HCT116 (cell line): Measurements from ENCODE around the gene PRRG1. TPM values are rescaled to one million over a fixed set of nuclear protein-coding genes. Genes with fewer than 3 reads are reported as not detected.

ENCODE experiments used
- ATAC-seq: fragments of 200-7000 bp; cut with Tn5 transposase; 2 replicates; pipeline ENCODE4 v1.9.1; 2020; ENCODE audit warnings: mild to moderate bottlenecking, moderate library complexity
- BruUV-seq: library from RNA; stranded (reverse); fragments of 400-500 nt; replicated peaks from 2 replicates; lab custom pipeline; 2021; lab: Mats Ljungman, UMichigan
- CTCF ChIA-PET: fragments of 300-600 bp; sonication (Branson Sonifier 250); formaldehyde crosslinking; loops from one replicate; lab custom pipeline; 2021; ENCODE audit warnings: antibody characterized with exemption; lab: Charles Lee
- POLR2A ChIA-PET: fragments of 300-600, 350-600 bp; sonication (Branson Sonifier 250); formaldehyde crosslinking; loops from one replicate; lab custom pipeline; 2021; ENCODE audit warnings: antibody characterized with exemption; lab: Charles Lee
- RAD21 ChIA-PET, 2 experiments: fragments of 300-600 bp; sonication (Branson Sonifier 250); formaldehyde crosslinking; loops; one replicate each; lab custom pipeline; 2023; ENCODE audit warnings: low total read pairs in 2 of 2; ENCODE audit not compliant: uncharacterized antibody in 2 of 2, unreplicated experiment in 2 of 2, low non-redundant PET in 1 of 2; lab: Charles Lee
- DNase-seq: peaks from one replicate; pipeline ENCODE4 v3.0.0-alpha.2; 2010; ENCODE audit warnings: low read depth, low spot score
- H2AFZ ChIP-seq: fragments of 200-600 bp; shearing (Covaris generic), sonication (generic); 2 replicates; pipeline ENCODE4 v1.6.1; 2017; ENCODE audit warnings: low read depth, mixed run types, mixed read lengths, antibody characterized with exemption, low read length; ENCODE audit not compliant: poor library complexity, severe bottlenecking
- H3K27ac ChIP-seq: 2 replicates; pipeline ENCODE4 v1.5.1; 2012; ENCODE audit warnings: low read depth, low read length
- H3K27me3 ChIP-seq: fragments of 200-600 bp; sonication (generic); 2 replicates; pipeline ENCODE4 v1.6.1; 2016; ENCODE audit warnings: mixed run types, low read length, mixed read lengths; ENCODE audit not compliant: insufficient read depth
- H3K36me3 ChIP-seq, 2 experiments: fragments of 200-500 bp in 1 of 2; fragments of 200-600 bp in 1 of 2; sonication (Bioruptor generic) in 1 of 2; sonication (generic) in 1 of 2; 2 replicates each; pipeline versions ENCODE4 v1.5.1 to v1.6.1; 2014 to 2016; ENCODE audit warnings: low read length in 2 of 2, inconsistent platforms in 1 of 2, mixed read lengths in 1 of 2, mixed run types in 1 of 2; ENCODE audit not compliant: insufficient read depth in 2 of 2, control insufficient read depth in 1 of 2
- H3K4me1 ChIP-seq, 2 experiments: fragments of 200-600 bp in 1 of 2; sonication (generic) in 1 of 2; 2 replicates each; pipeline versions ENCODE4 v1.5.1 to v1.6.1; 2012 to 2017; ENCODE audit warnings: low read length in 2 of 2, inconsistent platforms in 1 of 2, mild to moderate bottlenecking in 1 of 2, mixed read lengths in 1 of 2, mixed run types in 1 of 2, moderate library complexity in 1 of 2; ENCODE audit not compliant: insufficient read depth in 2 of 2, control insufficient read depth in 1 of 2
- H3K4me2 ChIP-seq: fragments of 200-600 bp; sonication (generic); 2 replicates; pipeline ENCODE4 v1.6.1; 2017; ENCODE audit warnings: mixed run types, low read length, mixed read lengths
- H3K4me3 ChIP-seq, 2 experiments: fragments of 200-600 bp in 1 of 2; sonication (generic) in 1 of 2; replicated peaks in 1 of 2; 2 replicates each; pipeline ENCODE4 v1.5.1; 2011 to 2016; ENCODE audit warnings: low read length in 2 of 2, control low read depth in 1 of 2, low read depth in 1 of 2, mild to moderate bottlenecking in 1 of 2, mixed read lengths in 1 of 2, mixed run types in 1 of 2
- H3K79me2 ChIP-seq: fragments of 200-600 bp; sonication (generic); 2 replicates; pipeline ENCODE4 v1.6.1; 2017; ENCODE audit warnings: mild to moderate bottlenecking, mixed run types, low read length, moderate library complexity, mixed read lengths; ENCODE audit not compliant: insufficient read depth
- H3K9ac ChIP-seq: fragments of 200-600 bp; sonication (generic); 2 replicates; pipeline ENCODE4 v1.6.1; 2016; ENCODE audit warnings: low read length, mixed read lengths
- H3K9me2 ChIP-seq: fragments of 200-600 bp; sonication (generic), shearing (Covaris generic); 2 replicates; pipeline ENCODE4 v1.6.1; 2017; ENCODE audit warnings: mixed run types, mild to moderate bottlenecking, moderate library complexity; ENCODE audit not compliant: insufficient read depth
- H3K9me3 ChIP-seq, 2 experiments: fragments of 200-500 bp in 1 of 2; fragments of 200-600 bp in 1 of 2; sonication (Bioruptor generic) in 1 of 2; sonication (generic) in 1 of 2; 2 replicates each; pipeline ENCODE4 v1.6.1; 2014 to 2017; ENCODE audit warnings: low read length in 2 of 2, mixed read lengths in 2 of 2, inconsistent platforms in 1 of 2, low read depth in 1 of 2, mild to moderate bottlenecking in 1 of 2, mixed run types in 1 of 2, moderate library complexity in 1 of 2; ENCODE audit not compliant: control insufficient read depth in 1 of 2, insufficient read depth in 1 of 2
- H4K20me1 ChIP-seq: fragments of 200-600 bp; sonication (generic), shearing (Covaris generic); 2 replicates; pipeline ENCODE4 v1.6.1; 2017; ENCODE audit warnings: mixed run types, mild to moderate bottlenecking, moderate library complexity; ENCODE audit not compliant: insufficient read depth
- ATF3 ChIP-seq: IDR thresholded peaks from 2 replicates; pipeline ENCODE4 v1.6.1; 2012
- EGR1 ChIP-seq: IDR thresholded peaks from 2 replicates; pipeline ENCODE4 v1.6.1; 2012; ENCODE audit warnings: low read depth
- ELF1 ChIP-seq: IDR thresholded peaks from 2 replicates; pipeline ENCODE4 v1.6.1; 2012; ENCODE audit warnings: low read depth, borderline replicate concordance
- EZH2 ChIP-seq: fragments of 200-600 bp; sonication (generic); IDR thresholded peaks from 2 replicates; pipeline ENCODE4 v1.6.1; 2017; ENCODE audit warnings: antibody characterized with exemption, mixed run types
- EZH2phosphoT487 ChIP-seq: fragments of 200-600 bp; IDR thresholded peaks from 2 replicates; pipeline ENCODE4 v1.6.1; 2018; ENCODE audit warnings: antibody characterized with exemption, borderline replicate concordance
- FOSL1 ChIP-seq: IDR thresholded peaks from 2 replicates; pipeline ENCODE4 v1.6.1; 2012; ENCODE audit warnings: low read depth
- MAX ChIP-seq: IDR thresholded peaks from 2 replicates; pipeline ENCODE4 v1.6.1; 2012
- POLR2AphosphoS5 ChIP-seq: IDR thresholded peaks from 2 replicates; pipeline ENCODE4 v1.6.1; 2011; ENCODE audit warnings: mild to moderate bottlenecking, low read depth, low read length, moderate library complexity
- RAD21 ChIP-seq: IDR thresholded peaks from 2 replicates; pipeline ENCODE4 v1.6.1; 2012; ENCODE audit warnings: low read depth, mild to moderate bottlenecking
- REST ChIP-seq: IDR thresholded peaks from 2 replicates; pipeline ENCODE4 v1.6.1; 2012; ENCODE audit warnings: low read depth
- SIN3A ChIP-seq: IDR thresholded peaks from 2 replicates; pipeline ENCODE4 v1.6.1; 2012; ENCODE audit warnings: low read depth
- TCF7L2 ChIP-seq: IDR thresholded peaks from 2 replicates; pipeline ENCODE4 v1.7.0; 2011; ENCODE audit warnings: borderline replicate concordance, inconsistent platforms; ENCODE audit not compliant: insufficient read depth, insufficient read length; ENCODE audit errors: extremely low read depth
- ZFX ChIP-seq: fragments of 450-650 bp; IDR thresholded peaks from 2 replicates; pipeline ENCODE4 v1.6.1; 2017
- intact Hi-C: fragments of 100-400 bp; cut with micrococcal nuclease; formaldehyde crosslinking; loops from 2 replicates; pipeline ENCODE4 v1.10.0; 2022
- total RNA-seq: library from RNA; stranded (reverse); gene quantifications from one replicate; pipeline ENCODE4 v1.2.1, GENCODE V29; 2021; ENCODE audit not compliant: unreplicated experiment

The PRRG1 gene
- total RNA-seq, 1 experiment from 2014 or later: 16.0 TPM

GRCh38 chrX:37445182-37445581, 96.0 kb downstream of the PRRG1 start:
- no peaks in the 10 kb centered on the region for H4K20me1 ChIP-seq
- ChIA-PET POLR2A (no interaction called here), RAD21 (no interaction called here), CTCF (no interaction called here)
- BruUV-seq: no TSS peak
- ATAC-seq (no peak), DNase-seq (no peak)
- no peaks in the 10 kb centered on the region for H3K9me3 ChIP-seq
- no peak overlapping the region for H3K9ac ChIP-seq
- intact Hi-C loops: no loop called here
- no peaks in the 10 kb centered on the region; a peak in 1 of 4 replicates for H3K36me3 ChIP-seq
- H3K9me2 ChIP-seq: no peaks in the 10 kb centered on the region
- no peaks in the 10 kb centered on the region for H3K27me3 ChIP-seq
- H3K4me1 ChIP-seq: no peaks in the 10 kb centered on the region
- H3K27ac ChIP-seq: no peak overlapping the region
- TF ChIP-seq REST (no peak), ELF1 (no peak), RAD21 (no peak), EGR1 (no peak), FOSL1 (no peak), SIN3A (no peak), EZH2 (no peak), ATF3 (no peak), TCF7L2 (no peak), EZH2phosphoT487 (no peak), MAX (no peak), POLR2AphosphoS5 (no peak), ZFX (no peak)
- no peak overlapping the region for H3K4me3 ChIP-seq
- no peak overlapping the region for H2AFZ ChIP-seq
- no peaks in the 10 kb centered on the region for H3K79me2 ChIP-seq
- H3K4me2 ChIP-seq: no peak overlapping the region
